Trophoblast cell (in vitro differentiated cells and primary cell): Measurements from ENCODE around the gene PANK4.

Experiments
- DNase-seq, 2 donors: peaks; one replicate each; pipeline ENCODE4 v3.0.0-alpha.2; 2016
- H2AFZ ChIP-seq: 2 replicates; pipeline ENCODE4 v1.6.1; 2013; ENCODE audit warnings: low read length, moderate library complexity, mild to moderate bottlenecking; ENCODE audit not compliant: insufficient read depth, poor library complexity
- H2AK5ac ChIP-seq: 2 replicates; pipeline ENCODE4 v1.6.1; 2013; ENCODE audit warnings: mild to moderate bottlenecking, low read length
- H2BK120ac ChIP-seq: 2 replicates; pipeline ENCODE4 v1.6.1; 2013; ENCODE audit warnings: low read length, mild to moderate bottlenecking, moderate library complexity; ENCODE audit not compliant: insufficient read depth, poor library complexity
- H2BK12ac ChIP-seq: 2 replicates; pipeline ENCODE4 v1.6.1; 2013; ENCODE audit warnings: mild to moderate bottlenecking, low read length, moderate library complexity
- H2BK5ac ChIP-seq: 2 replicates; pipeline ENCODE4 v1.6.1; 2013; ENCODE audit warnings: low read length, low read depth, moderate library complexity, mild to moderate bottlenecking; ENCODE audit not compliant: poor library complexity
- H3K14ac ChIP-seq: 2 replicates; pipeline ENCODE4 v1.6.1; 2013; ENCODE audit warnings: mild to moderate bottlenecking, low read length
- H3K18ac ChIP-seq: 2 replicates; pipeline ENCODE4 v1.6.1; 2013; ENCODE audit warnings: mild to moderate bottlenecking, low read length
- H3K23ac ChIP-seq: 2 replicates; pipeline ENCODE4 v1.6.1; 2013; ENCODE audit warnings: low read length
- H3K27ac ChIP-seq: 2 replicates; pipeline ENCODE4 v1.5.1; 2013; ENCODE audit warnings: low read depth, mild to moderate bottlenecking, inconsistent platforms, low read length, moderate library complexity
- H3K27me3 ChIP-seq: 2 replicates; pipeline ENCODE4 v1.6.1; 2013; ENCODE audit warnings: inconsistent platforms, mild to moderate bottlenecking, low read length, moderate library complexity; ENCODE audit not compliant: insufficient read depth
- H3K36me3 ChIP-seq, 2 experiments: 1 replicate in 1 of 2; 2 replicates in 1 of 2; pipeline ENCODE4 v1.6.1; 2013; ENCODE audit warnings: low read length in 2 of 2, mild to moderate bottlenecking in 2 of 2, moderate library complexity in 1 of 2; ENCODE audit not compliant: insufficient read depth in 2 of 2, control insufficient read depth in 1 of 2
- H3K4ac ChIP-seq: 2 replicates; pipeline ENCODE4 v1.6.1; 2013; ENCODE audit warnings: low read depth, mild to moderate bottlenecking, low read length, moderate library complexity
- H3K4me1 ChIP-seq, 2 experiments: 1 replicate in 1 of 2; 2 replicates in 1 of 2; pipeline ENCODE4 v1.6.1; 2013; ENCODE audit warnings: low read length in 2 of 2, mild to moderate bottlenecking in 2 of 2, moderate library complexity in 1 of 2; ENCODE audit not compliant: insufficient read depth in 2 of 2, control insufficient read depth in 1 of 2
- H3K4me2 ChIP-seq: 2 replicates; pipeline ENCODE4 v1.6.1; 2013; ENCODE audit warnings: inconsistent platforms, mild to moderate bottlenecking, low read length, moderate library complexity
- H3K4me3 ChIP-seq: 2 replicates; pipeline ENCODE4 v1.5.1; 2013; ENCODE audit warnings: mild to moderate bottlenecking, low read depth, low read length, inconsistent platforms
- H3K79me1 ChIP-seq: one replicate; pipeline ENCODE4 v1.6.1; 2013; ENCODE audit warnings: low read length
- H3K79me2 ChIP-seq: 2 replicates; pipeline ENCODE4 v1.6.1; 2013; ENCODE audit warnings: low read length, mild to moderate bottlenecking; ENCODE audit not compliant: control insufficient read depth, insufficient read depth, poor library complexity
- H3K9ac ChIP-seq: 2 replicates; pipeline ENCODE4 v1.6.1; 2013; ENCODE audit warnings: mild to moderate bottlenecking, low read length
- H3K9me3 ChIP-seq: 2 replicates; pipeline ENCODE4 v1.6.1; 2013; ENCODE audit warnings: low read depth, mild to moderate bottlenecking, control low read depth, inconsistent platforms, low read length; ENCODE audit not compliant: insufficient read depth
- H4K12ac ChIP-seq: 2 replicates; pipeline ENCODE4 v1.6.1; 2013; ENCODE audit warnings: low read depth, mild to moderate bottlenecking, low read length, moderate library complexity
- H4K8ac ChIP-seq: 2 replicates; pipeline ENCODE4 v1.6.1; 2013; ENCODE audit warnings: low read depth, mild to moderate bottlenecking, low read length, moderate library complexity
- H4K91ac ChIP-seq: one replicate; pipeline ENCODE4 v1.6.1; 2013; ENCODE audit warnings: low read depth, mild to moderate bottlenecking, low read length, moderate library complexity
- WGBS: extraction: QIAGEN DNeasy Blood & Tissue Kit; methylation state at CpG from one replicate; pipeline ENCODE4 v1.1.7; 2013; ENCODE audit warnings: missing lambda C conversion rate; ENCODE audit not compliant: insufficient read length, insufficient coverage; ENCODE audit errors: extremely low coverage; 5-methylcytosine and 5-hydroxymethylcytosine counted together

Gene PANK4

GRCh38 chr1:2567083-2567679 lies 40.8 kb upstream of the PANK4 start:
- no peaks in the 10 kb centered on the region for H3K9me3 ChIP-seq
- no peak overlapping the region for H4K12ac ChIP-seq
- no peak overlapping the region for H3K4ac ChIP-seq
- no peak overlapping the region for H4K8ac ChIP-seq
- no peak overlapping the region for H3K18ac ChIP-seq
- no peak overlapping the region for H2AFZ ChIP-seq
- no peak overlapping the region for H3K14ac ChIP-seq
- H3K23ac ChIP-seq = no peak overlapping the region
- no peak overlapping the region for H3K4me3 ChIP-seq
- no peaks in the 10 kb centered on the region for H3K36me3 ChIP-seq
- no CpG with 5 or more reads among the region's 16 CpGs for WGBS
- H3K27me3 ChIP-seq = no peaks in the 10 kb centered on the region
- H3K9ac ChIP-seq = no peak overlapping the region
- no peak overlapping the region for H3K27ac ChIP-seq
- H3K79me1 ChIP-seq = no peaks in the 10 kb centered on the region
- H2BK12ac ChIP-seq = no peak overlapping the region
- no peak overlapping the region for H2BK120ac ChIP-seq
- no peak overlapping the region for H2AK5ac ChIP-seq
- no peak overlapping the region for H2BK5ac ChIP-seq
- no peak overlapping the region for H4K91ac ChIP-seq
- no peak for DNase-seq
- H3K79me2 ChIP-seq = no peaks in the 10 kb centered on the region
- H3K4me2 ChIP-seq = no peak overlapping the region
- H3K4me1 ChIP-seq = no peaks in the 10 kb centered on the region

- no peak overlapping the region for H2BK12ac ChIP-seq
- no CpG with 5 or more reads among the region's 34 CpGs for WGBS
- no peak overlapping the region for H3K4me2 ChIP-seq
- H3K9ac ChIP-seq = no peak overlapping the region
- no peak overlapping the region for H4K8ac ChIP-seq
- H4K91ac ChIP-seq = no peak overlapping the region
- no peak for DNase-seq
- no peak overlapping the region for H2AK5ac ChIP-seq
- no peak overlapping the region for H2BK120ac ChIP-seq
- H3K27me3 ChIP-seq = no peaks in the 10 kb centered on the region
- H3K14ac ChIP-seq = no peak overlapping the region
- no peaks in the 10 kb centered on the region for H3K9me3 ChIP-seq
- no peak overlapping the region for H3K27ac ChIP-seq
- no peak overlapping the region for H2BK5ac ChIP-seq
- no peaks in the 10 kb centered on the region for H3K79me1 ChIP-seq
- no peaks in the 10 kb centered on the region for H3K36me3 ChIP-seq
- no peak overlapping the region for H4K12ac ChIP-seq
- no peaks in the 10 kb centered on the region for H3K79me2 ChIP-seq
- H2AFZ ChIP-seq = no peak overlapping the region
- no peak overlapping the region for H3K4me3 ChIP-seq
- no peak overlapping the region for H3K4ac ChIP-seq
- no peak overlapping the region for H3K23ac ChIP-seq
- H3K4me1 ChIP-seq = no peaks in the 10 kb centered on the region
- H3K18ac ChIP-seq = no peak overlapping the region
These were observed 40.0 kb upstream of the PANK4 start for GRCh38 chr1:2566101-2567045.

GRCh38 chr1:2564815-2565374 lies 38.5 kb upstream of the PANK4 start:
- Histone ChIP-seq H2AK5ac (no peak overlapping the region), H3K79me2 (no peaks in the 10 kb centered on the region), H3K23ac (no peak overlapping the region), H3K4me2 (no peak overlapping the region), H3K27me3 (no peaks in the 10 kb centered on the region), H3K4ac (no peak overlapping the region), H3K18ac (no peak overlapping the region), H3K9me3 (no peaks in the 10 kb centered on the region), H3K9ac (no peak overlapping the region), H2BK12ac (no peak overlapping the region), H3K14ac (no peak overlapping the region), H3K79me1 (no peaks in the 10 kb centered on the region), H3K4me3 (no peak overlapping the region), H4K12ac (no peak overlapping the region), H4K8ac (no peak overlapping the region), H4K91ac (no peak overlapping the region), H3K27ac (no peak overlapping the region), H2AFZ (no peak overlapping the region), H3K36me3 (no peaks in the 10 kb centered on the region), H3K4me1 (no peaks in the 10 kb centered on the region), H2BK5ac (no peak overlapping the region), H2BK120ac (no peak overlapping the region)
- DNase-seq = no peak
- no CpG with 5 or more reads among the region's 14 CpGs for WGBS

- H2AFZ ChIP-seq = no peak overlapping the region
- no CpG with 5 or more reads among the region's 20 CpGs for WGBS
- no peak overlapping the region for H3K23ac ChIP-seq
- no peak overlapping the region for H3K9ac ChIP-seq
- H3K36me3 ChIP-seq = no peaks in the 10 kb centered on the region
- no peak overlapping the region for H3K14ac ChIP-seq
- H2BK5ac ChIP-seq = no peak overlapping the region
- no peaks in the 10 kb centered on the region for H3K27me3 ChIP-seq
- H2BK12ac ChIP-seq = no peak overlapping the region
- no peak overlapping the region for H2AK5ac ChIP-seq
- no peak overlapping the region for H4K12ac ChIP-seq
- H3K4ac ChIP-seq = no peak overlapping the region
- H3K27ac ChIP-seq = no peak overlapping the region
- no peaks in the 10 kb centered on the region for H3K9me3 ChIP-seq
- no peak overlapping the region for H3K4me3 ChIP-seq
- H3K4me2 ChIP-seq = no peak overlapping the region
- no peaks in the 10 kb centered on the region for H3K79me2 ChIP-seq
- H3K18ac ChIP-seq = no peak overlapping the region
- no peak overlapping the region for H2BK120ac ChIP-seq
- no peak for DNase-seq
- no peak overlapping the region for H4K8ac ChIP-seq
- no peaks in the 10 kb centered on the region for H3K79me1 ChIP-seq
- H4K91ac ChIP-seq = no peak overlapping the region
- H3K4me1 ChIP-seq = no peaks in the 10 kb centered on the region
These were observed 37.8 kb upstream of the PANK4 start for GRCh38 chr1:2564006-2564814.
